H1 (cell line): ENCODE results near the gene PHF1. TPM values are rescaled to one million over a fixed set of nuclear protein-coding genes. Genes with fewer than 3 reads are reported as not detected.

Source experiments
- CTCF ChIA-PET: fragments of 300-600 bp; sonication (Branson Sonifier 250); formaldehyde crosslinking; loops from one replicate; lab custom pipeline; 2021; ENCODE audit not compliant: partially characterized antibody; lab: Charles Lee
- POLR2A ChIA-PET: fragments of 300-600 bp; sonication (Branson Sonifier 250); formaldehyde crosslinking; loops from one replicate; lab custom pipeline; 2021; ENCODE audit warnings: inconsistent platforms; ENCODE audit not compliant: partially characterized antibody; lab: Charles Lee
- DNase-seq, 2 experiments: peaks; one replicate each; pipeline versions ENCODE4 v3.0.0 to v3.0.0-alpha.2; 2010 to 2022; ENCODE audit warnings: low spot score in 2 of 2, low read depth in 1 of 2, mixed read lengths in 1 of 2
- FAIRE-seq: peaks from 2 replicates; lab custom pipeline; 2011; peaks lifted over from hg19 to GRCh38; lab: Jason Lieb, UNC
- H2AFZ ChIP-seq: 2 replicates; pipeline ENCODE4 v1.8.1; 2012; ENCODE audit warnings: low read length, inconsistent platforms
- H2AK5ac ChIP-seq: 2 replicates; pipeline ENCODE4 v1.6.1; 2013; ENCODE audit warnings: low read depth, low read length
- H2BK120ac ChIP-seq: replicated peaks from 2 replicates; pipeline ENCODE3; 2013; ENCODE audit warnings: low read depth, low read length, inconsistent platforms
- H2BK12ac ChIP-seq: 2 replicates; pipeline ENCODE4 v1.6.1; 2013; ENCODE audit warnings: low read depth, low read length
- H2BK15ac ChIP-seq: 2 replicates; pipeline ENCODE4 v1.6.1; 2013; ENCODE audit warnings: low read length
- H2BK20ac ChIP-seq: 2 replicates; pipeline ENCODE4 v1.6.1; 2013; ENCODE audit warnings: low read length
- H2BK5ac ChIP-seq: 2 replicates; pipeline ENCODE4 v1.6.1; 2013; ENCODE audit warnings: low read depth, low read length
- H3K14ac ChIP-seq: 2 replicates; pipeline ENCODE4 v1.6.1; 2013; ENCODE audit warnings: inconsistent platforms; ENCODE audit not compliant: insufficient read length
- H3K18ac ChIP-seq: 2 replicates; pipeline ENCODE4 v1.6.1; 2013; ENCODE audit warnings: low read length; ENCODE audit errors: extremely low read depth
- H3K23ac ChIP-seq: 2 replicates; pipeline ENCODE4 v1.6.1; 2013; ENCODE audit warnings: inconsistent platforms; ENCODE audit not compliant: insufficient read length
- H3K23me2 ChIP-seq: 2 replicates; pipeline ENCODE4 v1.6.1; 2013; ENCODE audit warnings: low read depth, low read length
- H3K27ac ChIP-seq: 2 replicates; pipeline ENCODE4 v1.6.1; 2011; ENCODE audit warnings: low read depth, low read length, inconsistent platforms
- H3K27me3 ChIP-seq, 4 experiments: replicated peaks in 1 of 4; 1 replicate in 1 of 4; 2 replicates in 3 of 4; pipeline versions ENCODE4 v1.6.1 to v1.8.1; 2011 to 2013; ENCODE audit warnings: low read length in 3 of 4, mild to moderate bottlenecking in 3 of 4, inconsistent platforms in 2 of 4, mixed read lengths in 2 of 4, moderate library complexity in 1 of 4; ENCODE audit not compliant: control insufficient read depth in 3 of 4, insufficient read depth in 3 of 4; ENCODE audit errors: extremely low read depth in 1 of 4
- H3K36me3 ChIP-seq, 4 experiments: 2 replicates each; pipeline versions ENCODE4 v1.6.1 to v1.8.1; 2011 to 2013; ENCODE audit warnings: mild to moderate bottlenecking in 4 of 4, low read length in 3 of 4, moderate library complexity in 2 of 4, control low read depth in 1 of 4, inconsistent platforms in 1 of 4; ENCODE audit not compliant: insufficient read depth in 4 of 4, control insufficient read depth in 2 of 4
- H3K4ac ChIP-seq: replicated peaks from 2 replicates; pipeline ENCODE3; 2013; ENCODE audit warnings: low read length, low read depth, mixed read lengths, inconsistent platforms; ENCODE audit not compliant: insufficient read length
- H3K4me1 ChIP-seq, 4 experiments: replicated peaks in 1 of 4; 1 replicate in 1 of 4; 2 replicates in 3 of 4; pipeline versions ENCODE4 v1.6.1 to v1.8.1; 2011 to 2013; ENCODE audit warnings: low read length in 3 of 4, inconsistent platforms in 2 of 4, mixed read lengths in 1 of 4; ENCODE audit not compliant: insufficient read depth in 4 of 4, control insufficient read depth in 3 of 4
- H3K4me2 ChIP-seq, 2 experiments: 2 replicates each; pipeline versions ENCODE4 v1.6.1 to v1.8.1; 2011 to 2013; ENCODE audit warnings: low read depth in 2 of 2, low read length in 2 of 2, control low read depth in 1 of 2, inconsistent platforms in 1 of 2, mild to moderate bottlenecking in 1 of 2; ENCODE audit not compliant: insufficient read depth in 1 of 2
- H3K4me3 ChIP-seq, 4 experiments: fragments of 200-600, 300-600 bp in 1 of 4; sonication (generic), shearing (Covaris generic), sonication (Bioruptor Twin) in 1 of 4; 2 replicates each; pipeline versions ENCODE4 v1.5.1 to v1.8.1; 2011 to 2016; ENCODE audit warnings: low read length in 4 of 4, low read depth in 3 of 4, control low read depth in 2 of 4, inconsistent platforms in 2 of 4, mild to moderate bottlenecking in 2 of 4, mixed read lengths in 1 of 4, moderate library complexity in 1 of 4; ENCODE audit not compliant: insufficient read depth in 2 of 4; ENCODE audit errors: extremely low read depth in 1 of 4
- H3K56ac ChIP-seq: replicated peaks from 2 replicates; pipeline ENCODE3; 2013; ENCODE audit warnings: low read depth, mild to moderate bottlenecking, mixed read lengths, low read length, inconsistent platforms; ENCODE audit not compliant: insufficient read length
- H3K79me1 ChIP-seq: 2 replicates; pipeline ENCODE4 v1.6.1; 2013; ENCODE audit warnings: low read depth, low read length, control low read depth
- H3K79me2 ChIP-seq, 2 experiments: 2 replicates each; pipeline versions ENCODE4 v1.6.1 to v1.8.1; 2012 to 2013; ENCODE audit warnings: low read length in 2 of 2, mild to moderate bottlenecking in 2 of 2, inconsistent platforms in 1 of 2; ENCODE audit not compliant: insufficient read depth in 2 of 2, control insufficient read depth in 1 of 2
- H3K9ac ChIP-seq, 4 experiments: replicated peaks in 1 of 4; 1 replicate in 1 of 4; 2 replicates in 3 of 4; pipeline versions ENCODE4 v1.6.1 to v1.8.1; 2011 to 2013; ENCODE audit warnings: low read depth in 3 of 4, low read length in 3 of 4, control low read depth in 2 of 4, mild to moderate bottlenecking in 2 of 4, moderate library complexity in 2 of 4, inconsistent platforms in 1 of 4; ENCODE audit errors: extremely low read depth in 1 of 4
- H3K9me3 ChIP-seq, 2 experiments: 2 replicates each; pipeline versions ENCODE4 v1.6.1 to v1.8.1; 2012 to 2013; ENCODE audit warnings: mild to moderate bottlenecking in 2 of 2, moderate library complexity in 2 of 2, control low read depth in 1 of 2, inconsistent platforms in 1 of 2, low read depth in 1 of 2, low read length in 1 of 2, mixed read lengths in 1 of 2; ENCODE audit not compliant: insufficient read depth in 2 of 2
- H4K20me1 ChIP-seq, 2 experiments: replicated peaks in 1 of 2; 2 replicates each; pipeline versions ENCODE3 to v1.8.1; 2011 to 2013; ENCODE audit warnings: inconsistent platforms in 2 of 2, low read length in 2 of 2, mild to moderate bottlenecking in 1 of 2; ENCODE audit not compliant: insufficient read depth in 2 of 2, control insufficient read depth in 1 of 2
- H4K5ac ChIP-seq: 2 replicates; pipeline ENCODE4 v1.6.1; 2013; ENCODE audit warnings: low read length, low read depth, mixed read lengths, inconsistent platforms; ENCODE audit not compliant: insufficient read length
- H4K8ac ChIP-seq: 2 replicates; pipeline ENCODE4 v1.8.0; 2013; ENCODE audit warnings: mild to moderate bottlenecking, moderate library complexity, low read length, inconsistent platforms; ENCODE audit not compliant: insufficient read depth; ENCODE audit errors: extremely low read depth
- H4K91ac ChIP-seq: replicated peaks from 2 replicates; pipeline ENCODE3; 2013; ENCODE audit warnings: low read length, mixed read lengths, inconsistent platforms; ENCODE audit not compliant: insufficient read length
- BACH1 ChIP-seq: IDR thresholded peaks from 2 replicates; pipeline ENCODE4 v1.6.1; 2012; ENCODE audit warnings: low read length, improper control_type of control experiment
- CREB1 ChIP-seq: IDR thresholded peaks from 2 replicates; pipeline ENCODE4 v1.6.1; 2012; ENCODE audit warnings: inconsistent platforms
- EGR1 ChIP-seq: IDR thresholded peaks from 2 replicates; pipeline ENCODE4 v1.6.1; 2011; ENCODE audit warnings: low read depth, low read length, borderline replicate concordance
- KDM1A ChIP-seq: fragments of 200-600, 300-600 bp; sonication (generic); IDR thresholded peaks from 2 replicates; pipeline ENCODE4 v1.7.1; 2016; ENCODE audit warnings: mild to moderate bottlenecking, low read length, borderline replicate concordance
- NANOG ChIP-seq: IDR thresholded peaks from 2 replicates; pipeline ENCODE4 v1.6.1; 2011; ENCODE audit warnings: low read length, low read depth, mild to moderate bottlenecking, inconsistent platforms; ENCODE audit not compliant: insufficient read depth, poor library complexity, severe bottlenecking
- TAF7 ChIP-seq: optimal IDR thresholded peaks from 2 replicates; pipeline ENCODE3; 2011; ENCODE audit warnings: low read depth, mild to moderate bottlenecking, inconsistent platforms, low read length, moderate library complexity, borderline replicate concordance
- USF2 ChIP-seq: IDR thresholded peaks from 2 replicates; pipeline ENCODE4 v1.6.1; 2011; ENCODE audit warnings: low read length, improper control_type of control experiment
- WGBS, 2 experiments: shearing (Covaris generic) in 1 of 2; methylation state at CpG; one replicate each; pipeline versions ENCODE4 v1.1.6 to v1.1.7; 2013 to 2015; ENCODE audit warnings: low lambda C conversion rate in 2 of 2, mixed read lengths in 2 of 2, inconsistent platforms in 1 of 2, low coverage in 1 of 2, missing lambda C conversion rate in 1 of 2; ENCODE audit not compliant: insufficient replicate concordance in 2 of 2, insufficient coverage in 1 of 2, insufficient read length in 1 of 2; ENCODE audit errors: extremely low coverage in 1 of 2, missing lambda C conversion rate in 1 of 2; 5-methylcytosine and 5-hydroxymethylcytosine counted together
- polyA plus RNA-seq, 7 experiments: library from polyadenylated mRNA; depleted of rRNA in 3 of 7; stranded (reverse) in 5 of 7; unstranded in 2 of 7; fragments of >200 nt in 5 of 7; fragments of 200-250 nt in 2 of 7; gene quantifications; 1 replicate in 5 of 7; 2 replicates in 1 of 7; 4 replicates in 1 of 7; pipeline versions ENCODE4 v1.2.1 to v1.2.3, GENCODE V29; 2011 to 2013; ENCODE audit warnings: missing spikeins in 2 of 7, mixed read lengths in 2 of 7
- total RNA-seq: library from RNA; stranded (reverse); fragmentation: NEBNext Ultra II Directional; extraction: Animal tissue kit (Norgen Biotek cat#: 25700); gene quantifications from 2 replicates; pipeline ENCODE4 v1.2.1, GENCODE V29; 2021

The PHF1 gene
- total and polyA plus RNA-seq, 2 of the 8 experiments (the other 6 are each of a cell fraction or from before 2014, with no cell fraction given), result 47.3 to 78.6 TPM

GRCh38 chr6:33417903-33418689 lies 7.3 kb downstream of the PHF1 start, which contains the start of gene CUTA:
TSS of gene CUTA (minus strand) at chr6:33418107. CDS start at chr6:33418000, 107 bp downstream.
- H3K4ac ChIP-seq, result peak within 1 kb of the TSS; percentile 30
- no peaks in the 10 kb centered on the region for H3K9me3 ChIP-seq
- H2BK120ac ChIP-seq, result peak within 1 kb of the TSS; percentile 66
- H3K79me2 ChIP-seq, result peaks cover 19 to 50% of the 10 kb centered on the region in 2 experiments
- peak within 1 kb of the TSS; percentile 89 for H3K27ac ChIP-seq
- peaks cover 12% of the 10 kb centered on the region; the same call in 1 of the 2 replicates for H3K79me1 ChIP-seq
- peak within 1 kb of the TSS; percentile 81 for H2BK5ac ChIP-seq
- peak within 1 kb of the TSS; percentile 79 for H2AK5ac ChIP-seq
- no peak within 1 kb of the TSS for H3K23ac ChIP-seq
- H3K4me3 ChIP-seq, result peak within 1 kb of the TSS; percentile 75 to 99 (median 93)
- H3K4me1 ChIP-seq, result peaks cover 8 to 34% (median 15%) of the 10 kb centered on the region in 4 experiments
- no peaks in the 10 kb centered on the region for H3K27me3 ChIP-seq
- peaks cover 4 to 17% of the 10 kb centered on the region in 2 experiments for H4K20me1 ChIP-seq
- H3K23me2 ChIP-seq, result peaks cover 21% of the 10 kb centered on the region
- H4K91ac ChIP-seq, result peak within 1 kb of the TSS; percentile 85
- peak within 1 kb of the TSS; percentile 42 for H4K5ac ChIP-seq
- H4K8ac ChIP-seq, result peak within 1 kb of the TSS; percentile 76; the same call in 1 of the 2 replicates
- H3K9ac ChIP-seq, result peak within 1 kb of the TSS; percentile 75 to 89 (median 86)
- ChIA-PET POLR2A (interaction anchor here (0.6 to 4.4 kb wide), 14 partner anchors 8 to 213 kb away, joined by 3 to 82 read pairs (median 6); partner anchors contain the start of genes B3GALT4, RPS18, VPS52 and ZBTB22), CTCF (interaction anchor here (0.6 to 5.7 kb wide), 8 partner anchors 7 to 121 kb away, joined by 3 to 37 read pairs (median 4); partner anchors contain the start of gene ZBTB22)
- H3K56ac ChIP-seq, result peak within 1 kb of the TSS; percentile 43
- FAIRE-seq (peak; percentile 82), DNase-seq (peak; percentile 92 to 99)
- H3K14ac ChIP-seq, result no peak within 1 kb of the TSS
- H3K36me3 ChIP-seq, result peaks cover 7 to 35% (median 25%) of the 10 kb centered on the region in 4 experiments; a peak in 7 of 8 replicates
- 4% methylated on average over 43 of the region's 51 CpGs; no CpG with 5 or more reads in 1 of the 2 experiments for WGBS, 2 experiments
- peak within 1 kb of the TSS; percentile 8; the same call in 1 of the 2 replicates for H2BK15ac ChIP-seq
- no peak within 1 kb of the TSS; the same call in 1 of the 2 replicates for H2AFZ ChIP-seq
- peak within 1 kb of the TSS; percentile 45; the same call in 1 of the 2 replicates for H2BK12ac ChIP-seq
- H3K4me2 ChIP-seq, result peak within 1 kb of the TSS; percentile 89 to 93
- H3K18ac ChIP-seq, result peak within 1 kb of the TSS; percentile 72
- H2BK20ac ChIP-seq, result no peak within 1 kb of the TSS
- TF ChIP-seq CREB1, result peak; percentile 78; the same call in 1 of the 2 replicates
- peak; percentile 32 for TF ChIP-seq NANOG
- no peak for TF ChIP-seq EGR1
- TF ChIP-seq TAF7, result peak; percentile 47
- peak; percentile 97 for TF ChIP-seq USF2
- TF ChIP-seq BACH1, result peak; percentile 92
- TF ChIP-seq KDM1A, result no peak; the same call in 1 of the 2 replicates
